ENCODE measurements around the gene PTPN1. TPM values are rescaled to one million over a fixed set of nuclear protein-coding genes. Genes with fewer than 3 reads are reported as not detected.

PTPN1 gene
- total RNA-seq, 2 experiments from 2014 or later: 82.3 to 82.8 TPM

DNA sequence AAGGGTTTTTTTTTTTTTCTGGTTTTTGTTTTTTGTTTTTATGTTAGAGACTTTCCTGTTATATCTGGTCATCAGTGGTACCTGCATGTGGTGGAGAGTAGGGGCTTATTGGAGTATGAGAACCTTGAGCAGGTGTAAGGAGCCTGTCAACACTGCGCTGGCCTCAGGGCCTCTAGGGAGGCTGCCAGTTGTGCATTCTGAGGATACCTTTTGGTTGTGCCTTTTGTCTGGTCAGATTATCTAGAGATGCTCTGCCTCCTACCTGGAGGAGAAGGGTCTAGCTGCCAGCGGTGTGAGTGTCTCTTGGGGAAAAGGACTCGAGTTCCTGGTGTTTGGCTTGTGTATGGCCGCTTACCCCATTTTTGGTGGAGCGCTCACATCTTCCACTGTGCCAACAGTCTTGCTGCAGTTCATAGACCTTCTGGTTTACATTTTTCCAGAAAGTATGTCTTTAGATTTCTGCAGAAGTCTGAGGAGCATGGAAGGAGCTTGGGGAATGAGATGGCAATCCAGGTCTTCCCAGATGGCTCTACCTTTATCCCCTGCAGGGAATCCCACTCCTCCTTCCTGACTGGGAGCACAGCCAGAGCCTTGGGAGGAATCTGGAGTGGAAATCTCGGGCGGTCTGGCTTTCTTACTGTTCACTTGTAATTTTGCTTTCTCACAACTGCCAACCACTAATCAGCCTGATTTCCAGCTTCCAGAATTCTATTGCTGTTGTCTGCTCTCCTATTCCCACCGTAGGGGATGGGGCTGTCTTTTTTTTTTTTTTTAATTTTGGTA, 49.9 kb downstream of the PTPN1 start:
- ChIA-PET POLR2A (no interaction called here), CTCF (interaction anchor here (2.3 kb wide), 1 partner anchor 28 kb away, joined by 8 read pairs; no protein-coding TSS in a partner anchor)
- TF ChIP-seq, protein P1, sequence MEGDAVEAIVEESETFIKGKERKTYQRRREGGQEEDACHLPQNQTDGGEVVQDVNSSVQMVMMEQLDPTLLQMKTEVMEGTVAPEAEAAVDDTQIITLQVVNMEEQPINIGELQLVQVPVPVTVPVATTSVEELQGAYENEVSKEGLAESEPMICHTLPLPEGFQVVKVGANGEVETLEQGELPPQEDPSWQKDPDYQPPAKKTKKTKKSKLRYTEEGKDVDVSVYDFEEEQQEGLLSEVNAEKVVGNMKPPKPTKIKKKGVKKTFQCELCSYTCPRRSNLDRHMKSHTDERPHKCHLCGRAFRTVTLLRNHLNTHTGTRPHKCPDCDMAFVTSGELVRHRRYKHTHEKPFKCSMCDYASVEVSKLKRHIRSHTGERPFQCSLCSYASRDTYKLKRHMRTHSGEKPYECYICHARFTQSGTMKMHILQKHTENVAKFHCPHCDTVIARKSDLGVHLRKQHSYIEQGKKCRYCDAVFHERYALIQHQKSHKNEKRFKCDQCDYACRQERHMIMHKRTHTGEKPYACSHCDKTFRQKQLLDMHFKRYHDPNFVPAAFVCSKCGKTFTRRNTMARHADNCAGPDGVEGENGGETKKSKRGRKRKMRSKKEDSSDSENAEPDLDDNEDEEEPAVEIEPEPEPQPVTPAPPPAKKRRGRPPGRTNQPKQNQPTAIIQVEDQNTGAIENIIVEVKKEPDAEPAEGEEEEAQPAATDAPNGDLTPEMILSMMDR (IDR thresholded peaks at IDR 0.05): no peak
- Histone ChIP-seq H3K4me3 (ENCODE audit: low read length) (no peak overlapping the region), H3K36me3 (ENCODE audit: insufficient read depth, low read length) (peaks cover 41% of the 10 kb centered on the region), H3K4me1 (ENCODE audit: insufficient read depth, low read length) (peaks cover 30% of the 10 kb centered on the region), H3K9me3 (ENCODE audit: control insufficient read depth in 1 of 2, insufficient read depth in 1 of 2, low read length in 2 of 2) (no peaks in the 10 kb centered on the region), H3K27ac (ENCODE audit: low read depth in 1 of 2, low read length in 2 of 2) (no peak overlapping the region), H3K27me3 (ENCODE audit: control insufficient read depth in 1 of 2, insufficient read depth in 2 of 2, low read length in 2 of 2) (no peaks in the 10 kb centered on the region)
- no peak overlapping the region for H3K4me3 Mint-ChIP-seq
- H3K4me1 Mint-ChIP-seq (ENCODE audit: low read depth): peaks cover 55% of the 10 kb centered on the region
- H3K36me3 Mint-ChIP-seq (ENCODE audit: low read depth): peaks cover 59% of the 10 kb centered on the region
- H3K9me3 Mint-ChIP-seq: no peaks in the 10 kb centered on the region
- intact Hi-C loops (cut with DNase I, micrococcal nuclease): no loop called here
- no peak overlapping the region for H3K27ac Mint-ChIP-seq
- no peaks in the 10 kb centered on the region for H3K27me3 Mint-ChIP-seq
- ATAC-seq (ENCODE audit: poor library complexity): no peak
- no peak for DNase-seq

DNA sequence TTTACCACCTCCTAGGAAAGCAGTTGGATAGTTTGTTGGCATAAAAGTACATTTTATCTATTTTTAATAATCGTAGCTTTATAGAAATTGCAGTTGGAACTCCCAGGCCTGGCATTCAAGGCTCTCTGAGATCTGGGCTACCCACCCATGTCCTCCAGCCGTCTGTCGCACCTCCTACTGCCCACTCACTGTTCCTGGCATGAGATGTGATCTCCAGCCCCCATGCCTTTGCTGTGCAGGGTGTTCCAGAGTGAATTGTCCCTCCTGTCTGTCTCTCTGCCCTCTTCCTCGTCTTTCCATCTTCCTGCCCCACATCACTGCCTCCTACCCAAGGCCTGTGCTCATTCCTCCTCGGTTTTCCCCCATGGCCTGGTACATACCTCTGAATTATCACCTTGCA, 50.7 kb downstream of the PTPN1 start:
- intact Hi-C loops (cut with DNase I, micrococcal nuclease): no loop called here
- Histone ChIP-seq H3K4me1 (ENCODE audit: insufficient read depth, low read length) (peaks cover 30% of the 10 kb centered on the region), H3K4me3 (ENCODE audit: low read length) (no peak overlapping the region), H3K27me3 (ENCODE audit: control insufficient read depth in 1 of 2, insufficient read depth in 2 of 2, low read length in 2 of 2) (no peaks in the 10 kb centered on the region), H3K27ac (ENCODE audit: low read depth in 1 of 2, low read length in 2 of 2) (peak overlapping the region in 1 of 2 donors; percentile 49), H3K9me3 (ENCODE audit: control insufficient read depth in 1 of 2, insufficient read depth in 1 of 2, low read length in 2 of 2) (no peaks in the 10 kb centered on the region), H3K36me3 (ENCODE audit: insufficient read depth, low read length) (peaks cover 49% of the 10 kb centered on the region)
- CTCF ChIA-PET: interaction anchor here (2.3 kb wide), 1 partner anchor 28 kb away, joined by 8 read pairs; no protein-coding TSS in a partner anchor
- Mint-ChIP-seq H3K4me1 (ENCODE audit: low read depth) (peaks cover 55% of the 10 kb centered on the region), H3K9me3 (no peaks in the 10 kb centered on the region), H3K36me3 (ENCODE audit: low read depth) (peaks cover 67% of the 10 kb centered on the region), H3K27me3 (no peaks in the 10 kb centered on the region), H3K27ac (peak overlapping the region; percentile 40), H3K4me3 (no peak overlapping the region)
- DNase-seq: no peak
- no peak for ATAC-seq (ENCODE audit: poor library complexity)
- TF ChIP-seq, protein P1 (IDR thresholded peaks at IDR 0.05): no peak
- POLR2A ChIA-PET: no interaction called here

DNA sequence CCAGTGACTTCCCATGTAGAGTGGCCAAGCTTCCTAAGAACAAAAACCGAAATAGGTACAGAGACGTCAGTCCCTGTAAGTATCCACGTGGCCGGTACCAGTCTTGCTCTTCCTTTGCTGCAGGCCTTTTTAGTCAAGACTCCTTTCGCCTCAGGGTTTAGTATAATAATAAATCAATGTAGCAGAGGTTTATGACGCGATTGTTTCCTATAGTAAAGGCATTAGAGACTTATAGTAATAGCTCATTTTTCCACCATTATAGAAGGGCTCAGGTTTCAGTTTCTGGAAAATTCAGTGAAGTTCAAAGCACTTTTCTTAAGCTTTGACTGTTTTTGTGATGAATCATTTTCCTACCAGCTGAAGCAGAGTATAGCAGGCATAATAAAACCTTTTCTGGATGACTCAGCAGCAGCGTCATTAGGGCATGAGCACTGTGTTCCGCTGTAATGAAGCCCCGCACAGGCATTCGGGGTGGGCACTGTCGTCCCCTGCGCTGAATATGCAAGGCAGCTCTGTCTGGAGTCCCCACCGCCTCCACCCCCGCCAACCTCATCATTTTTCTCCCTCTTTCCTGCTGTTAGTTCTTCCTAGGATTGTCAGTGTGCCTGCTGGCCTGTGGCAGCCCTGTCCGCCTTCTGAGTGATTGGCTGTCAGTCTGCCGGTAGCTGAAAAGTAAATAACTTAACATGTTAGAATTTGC, 51.3 kb downstream of the PTPN1 start:
- H3K27ac Mint-ChIP-seq: peak overlapping the region; percentile 40
- H3K4me3 Mint-ChIP-seq: no peak overlapping the region
- peaks cover 74% of the 10 kb centered on the region for H3K36me3 Mint-ChIP-seq (ENCODE audit: low read depth)
- TF ChIP-seq, protein P1 (IDR thresholded peaks at IDR 0.05): no peak
- POLR2A ChIA-PET: no interaction called here
- peak in 1 of 14 experiments; percentile 38 for DNase-seq
- H3K27ac ChIP-seq (ENCODE audit: low read depth in 1 of 2, low read length in 2 of 2): peak overlapping the region in 1 of 2 donors; percentile 49
- CTCF ChIA-PET: interaction anchor here (0.7 to 2.3 kb wide), 2 partner anchors 27 to 48 kb away, joined by 3 to 8 read pairs; no protein-coding TSS in a partner anchor
- H3K27me3 Mint-ChIP-seq: no peaks in the 10 kb centered on the region
- peaks cover 56% of the 10 kb centered on the region for H3K4me1 Mint-ChIP-seq (ENCODE audit: low read depth)
- H3K4me3 ChIP-seq (ENCODE audit: low read length): no peak overlapping the region
- H3K36me3 ChIP-seq (ENCODE audit: insufficient read depth, low read length): peaks cover 55% of the 10 kb centered on the region
- intact Hi-C loops (cut with DNase I, micrococcal nuclease): no loop called here
- peaks cover 30% of the 10 kb centered on the region for H3K4me1 ChIP-seq (ENCODE audit: insufficient read depth, low read length)
- no peaks in the 10 kb centered on the region for H3K9me3 Mint-ChIP-seq
- no peaks in the 10 kb centered on the region for H3K9me3 ChIP-seq (ENCODE audit: control insufficient read depth in 1 of 2, insufficient read depth in 1 of 2, low read length in 2 of 2)
- H3K27me3 ChIP-seq (ENCODE audit: control insufficient read depth in 1 of 2, insufficient read depth in 2 of 2, low read length in 2 of 2): no peaks in the 10 kb centered on the region
- peak; percentile 48 for ATAC-seq (ENCODE audit: poor library complexity)

Measured in CD4-positive, alpha-beta T cell (primary cell).